ENCODE measurements around the gene MBNL1.

DNA sequence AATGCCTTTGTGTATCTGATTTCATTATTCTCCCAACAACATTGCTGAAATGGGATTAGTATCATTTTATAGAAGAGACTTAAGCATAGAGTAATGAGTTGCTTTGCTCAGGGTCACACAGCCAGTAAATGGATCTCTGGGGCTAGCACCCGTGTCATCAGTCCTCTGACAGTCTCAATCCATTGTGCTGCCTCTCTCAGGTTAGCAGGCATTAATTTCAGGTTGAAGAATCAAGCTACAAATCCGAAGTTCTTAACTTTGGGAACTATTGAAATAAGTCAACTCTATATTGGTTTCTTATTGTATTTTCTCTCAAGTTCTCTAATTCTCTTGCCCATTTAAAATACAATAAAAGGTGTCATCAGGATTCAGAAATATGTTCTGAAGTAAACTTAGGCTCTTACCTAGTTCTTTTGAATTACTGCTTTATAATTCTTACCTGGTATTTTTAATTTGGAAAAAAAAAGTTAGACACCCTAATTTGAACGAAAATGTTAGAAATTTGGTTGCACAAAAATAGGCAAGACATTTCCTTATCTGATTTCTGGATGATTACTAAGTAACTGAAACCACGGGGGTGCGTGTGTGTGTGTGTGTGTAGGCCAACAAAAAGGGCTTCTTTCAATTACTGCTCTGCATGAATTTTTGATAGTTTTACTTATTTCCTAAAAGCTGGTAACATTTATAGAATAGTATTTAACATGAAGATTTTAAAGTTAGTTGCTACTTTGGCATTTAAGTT is 189.8 kb downstream of the MBNL1 start:
- TF ChIP-seq, protein P1, sequence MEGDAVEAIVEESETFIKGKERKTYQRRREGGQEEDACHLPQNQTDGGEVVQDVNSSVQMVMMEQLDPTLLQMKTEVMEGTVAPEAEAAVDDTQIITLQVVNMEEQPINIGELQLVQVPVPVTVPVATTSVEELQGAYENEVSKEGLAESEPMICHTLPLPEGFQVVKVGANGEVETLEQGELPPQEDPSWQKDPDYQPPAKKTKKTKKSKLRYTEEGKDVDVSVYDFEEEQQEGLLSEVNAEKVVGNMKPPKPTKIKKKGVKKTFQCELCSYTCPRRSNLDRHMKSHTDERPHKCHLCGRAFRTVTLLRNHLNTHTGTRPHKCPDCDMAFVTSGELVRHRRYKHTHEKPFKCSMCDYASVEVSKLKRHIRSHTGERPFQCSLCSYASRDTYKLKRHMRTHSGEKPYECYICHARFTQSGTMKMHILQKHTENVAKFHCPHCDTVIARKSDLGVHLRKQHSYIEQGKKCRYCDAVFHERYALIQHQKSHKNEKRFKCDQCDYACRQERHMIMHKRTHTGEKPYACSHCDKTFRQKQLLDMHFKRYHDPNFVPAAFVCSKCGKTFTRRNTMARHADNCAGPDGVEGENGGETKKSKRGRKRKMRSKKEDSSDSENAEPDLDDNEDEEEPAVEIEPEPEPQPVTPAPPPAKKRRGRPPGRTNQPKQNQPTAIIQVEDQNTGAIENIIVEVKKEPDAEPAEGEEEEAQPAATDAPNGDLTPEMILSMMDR (IDR thresholded peaks at IDR 0.05), result no peak
- no peak for TF ChIP-seq POLR2AphosphoS5 (IDR thresholded peaks at IDR 0.05; ENCODE audit: insufficient read depth in 1 of 2, low read depth in 1 of 2)

Measured in vagina (tissue), 2 donors.